Stimulated activated CD8-positive, alpha-beta memory T cell treated with anti-CD3 and anti-CD28 coated beads, Interleukin-4, amount 100 ng/mL, for 24 hours (primary cell): Measurements from ENCODE around the gene PTGES3.
"Not testable (repeated sequence)": the region's sequence is repeated elsewhere in the genome, so short reads cannot be mapped to it uniquely, and the experiment has no call there.

ENCODE experiments used
- DNase-seq: peaks from one replicate; pipeline ENCODE4 v3.0.0-alpha.2; 2020; ENCODE audit warnings: low read depth

PTGES3 gene

GRCh38 chr12:56657416-56658379 lies 30.4 kb downstream of the PTGES3 start:
- DNase-seq = no peak

- DNase-seq = not testable (repeated sequence)
These were observed 34.3 kb downstream of the PTGES3 start for GRCh38 chr12:56653781-56654180.

- not testable (repeated sequence) for DNase-seq
These were observed 40.1 kb downstream of the PTGES3 start for GRCh38 chr12:56648023-56648422.

- DNase-seq = peak; percentile 87
These were observed 42.2 kb downstream of the PTGES3 start, which contains the start of gene ATP5F1B for GRCh38 chr12:56645717-56646446. Gene ATP5F1B, minus strand, starts transcription at chr12:56645984. Its CDS starts 21 bp downstream, at chr12:56645963.

GRCh38 chr12:56645201-56645716 lies 42.8 kb downstream of the PTGES3 start:
- DNase-seq = no peak

- no peak for DNase-seq
These were observed 43.4 kb downstream of the PTGES3 start for GRCh38 chr12:56644654-56645053.

- DNase-seq = no peak
These were observed 46.9 kb downstream of the PTGES3 start for GRCh38 chr12:56641219-56641618.

GRCh38 chr12:56637621-56638020 lies 50.5 kb downstream of the PTGES3 start:
- no peak for DNase-seq

- peak; percentile 86 for DNase-seq
These were observed 51.2 kb downstream of the PTGES3 start for GRCh38 chr12:56636675-56637540.

GRCh38 chr12:56635806-56636674 lies 52.0 kb downstream of the PTGES3 start:
- DNase-seq = peak; percentile 76

GRCh38 chr12:56634837-56635791 lies 53.0 kb downstream of the PTGES3 start:
- DNase-seq = peak; percentile 51

- peak; percentile 12 for DNase-seq
These were observed 53.7 kb downstream of the PTGES3 start for GRCh38 chr12:56634242-56634836.

- no peak for DNase-seq
These were observed 54.4 kb downstream of the PTGES3 start for GRCh38 chr12:56633468-56634241.

- DNase-seq = no peak
These were observed 55.2 kb downstream of the PTGES3 start for GRCh38 chr12:56632701-56633467.

GRCh38 chr12:56631790-56632700 lies 56.0 kb downstream of the PTGES3 start:
- DNase-seq = peak; percentile 57

GRCh38 chr12:56630180-56630632 lies 57.9 kb downstream of the PTGES3 start, which contains the start of gene BAZ2A:
Gene BAZ2A, minus strand, starts transcription at chr12:56630326. Its CDS starts 12,796 bp downstream, at chr12:56617530.
- peak; percentile 82 for DNase-seq
